Lower lobe of right lung (tissue), 2 donors: ENCODE results near the gene DNM2. TPM values are rescaled to one million over a fixed set of nuclear protein-coding genes. Genes with fewer than 3 reads are reported as not detected.

Experiments used
- ATAC-seq, 2 donors: fragments of 200-7000 bp; cut with Tn5 transposase; one replicate each; pipeline ENCODE4 v1.9.1; 2020 to 2022; ENCODE audit warnings: mild to moderate bottlenecking in 2 of 2, moderate library complexity in 2 of 2
- DNase-seq: peaks from one replicate; pipeline ENCODE4 v3.0.0-alpha.2; 2020
- H3K27ac ChIP-seq: fragments of 200-600 bp; one replicate; pipeline ENCODE4 v1.8.0; 2022
- H3K27me3 ChIP-seq: fragments of 200-600 bp; one replicate; pipeline ENCODE4 v1.8.0; 2022; ENCODE audit warnings: low read depth
- H3K36me3 ChIP-seq: fragments of 200-600 bp; one replicate; pipeline ENCODE4 v1.8.0; 2022; ENCODE audit warnings: mild to moderate bottlenecking
- H3K4me1 ChIP-seq: fragments of 200-600 bp; one replicate; pipeline ENCODE4 v1.8.0; 2022
- H3K4me3 ChIP-seq: fragments of 200-600 bp; one replicate; pipeline ENCODE4 v1.8.0; 2022; ENCODE audit warnings: mild to moderate bottlenecking
- H3K9me3 ChIP-seq: fragments of 200-600 bp; one replicate; pipeline ENCODE4 v1.8.0; 2022
- CTCF ChIP-seq: fragments of 200-600 bp; IDR thresholded peaks from one replicate; pipeline ENCODE4 v1.8.0; 2022; ENCODE audit warnings: antibody characterized with exemption, mild to moderate bottlenecking
- intact Hi-C: fragments of 100-400 bp; cut with DNase I; formaldehyde crosslinking; loops from one replicate; pipeline ENCODE4 v1.11.0; 2022
- total RNA-seq: library from RNA; stranded (reverse); fragmentation: NEBNext Ultra II Directional; extraction: Animal tissue kit (Norgen Biotek cat#: 25700); gene quantifications from one replicate; pipeline ENCODE4 v1.2.1, GENCODE V29; 2021
- donor health status: DM: no; HTN: yes; CAD: no; lungs with severe emphysema.

DNM2 gene
- total RNA-seq, 1 donor from 2014 or later: 282 TPM

GRCh38 chr19:10831987-10832938 lies 114.4 kb downstream of the DNM2 start:
- no peak for ATAC-seq
- intact Hi-C loops: no loop called here
- H3K27me3 ChIP-seq: no peaks in the 10 kb centered on the region
- peaks cover 70% of the 10 kb centered on the region for H3K36me3 ChIP-seq
- H3K9me3 ChIP-seq: no peaks in the 10 kb centered on the region
- no peak overlapping the region for H3K27ac ChIP-seq
- no peak overlapping the region for H3K4me3 ChIP-seq
- no peak for DNase-seq
- H3K4me1 ChIP-seq: peaks cover 17% of the 10 kb centered on the region
- TF ChIP-seq CTCF: no peak

- DNase-seq (no peak), ATAC-seq (no peak)
- no peaks in the 10 kb centered on the region for H3K27me3 ChIP-seq
- peaks cover 17% of the 10 kb centered on the region for H3K4me1 ChIP-seq
- no peaks in the 10 kb centered on the region for H3K9me3 ChIP-seq
- no peak overlapping the region for H3K27ac ChIP-seq
- intact Hi-C loops: no loop called here
- no peak overlapping the region for H3K4me3 ChIP-seq
- peaks cover 63% of the 10 kb centered on the region for H3K36me3 ChIP-seq
- no peak for TF ChIP-seq CTCF
These were observed 115.0 kb downstream of the DNM2 start for GRCh38 chr19:10832939-10833296.

- H3K36me3 ChIP-seq: peaks cover 40% of the 10 kb centered on the region
- H3K27me3 ChIP-seq: no peaks in the 10 kb centered on the region
- intact Hi-C loops: no loop called here
- no peak for TF ChIP-seq CTCF
- H3K4me3 ChIP-seq: peak overlapping the region; percentile 80
- no peak for DNase-seq
- peaks cover 17% of the 10 kb centered on the region for H3K4me1 ChIP-seq
- peak overlapping the region; percentile 99 for H3K27ac ChIP-seq
- no peaks in the 10 kb centered on the region for H3K9me3 ChIP-seq
- ATAC-seq: peak in 1 of 2 donors; percentile 0
These were observed 117.3 kb downstream of the DNM2 start for GRCh38 chr19:10835089-10835753.

GRCh38 chr19:10835754-10836478 lies 118.0 kb downstream of the DNM2 start, which contains the start of gene TMED1:
TSS of gene TMED1 (minus strand) at chr19:10836212. CDS start at chr19:10836191, 21 bp downstream.
- Histone ChIP-seq H3K36me3 (peaks cover 33% of the 10 kb centered on the region), H3K27me3 (no peaks in the 10 kb centered on the region), H3K9me3 (no peaks in the 10 kb centered on the region), H3K27ac (peak within 1 kb of the TSS; percentile 99), H3K4me1 (peaks cover 17% of the 10 kb centered on the region), H3K4me3 (peak within 1 kb of the TSS; percentile 80)
- TF ChIP-seq CTCF: peak; percentile 45
- peak; percentile 94 to 96 for ATAC-seq
- DNase-seq: peak; percentile 100
- intact Hi-C loops: no loop called here
